IgD-negative memory B cell (primary cell): ENCODE measurements around the gene ARMC3. TPM values are rescaled to one million over a fixed set of nuclear protein-coding genes. Genes with fewer than 3 reads are reported as not detected.
"Not testable (repeated sequence)": the region's sequence is repeated elsewhere in the genome, so short reads cannot be mapped to it uniquely, and the experiment has no call there.

ENCODE experiments used
- H3K27ac Mint-ChIP-seq, 3 donors: one replicate each; pipeline ENCODE4 v1.8.0; 2020 to 2022; ENCODE audit warnings: mild to moderate bottlenecking in 3 of 3, mixed read lengths in 3 of 3, moderate library complexity in 1 of 3
- H3K27me3 Mint-ChIP-seq: one replicate; pipeline ENCODE4 v1.8.0; 2021; ENCODE audit warnings: mixed read lengths
- H3K36me3 Mint-ChIP-seq: one replicate; pipeline ENCODE4 v1.8.0; 2020; ENCODE audit warnings: mild to moderate bottlenecking, mixed read lengths
- H3K4me1 Mint-ChIP-seq, 3 donors: one replicate each; pipeline ENCODE4 v1.8.0; 2020 to 2022; ENCODE audit warnings: mixed read lengths in 3 of 3, mild to moderate bottlenecking in 1 of 3
- H3K4me3 Mint-ChIP-seq, 4 donors: one replicate each; pipeline ENCODE4 v1.8.0; 2020 to 2022; ENCODE audit warnings: mild to moderate bottlenecking in 4 of 4, mixed read lengths in 4 of 4, moderate library complexity in 3 of 4
- H3K9me3 Mint-ChIP-seq, 3 donors: one replicate each; pipeline ENCODE4 v1.8.0; 2020 to 2021; ENCODE audit warnings: mixed read lengths in 3 of 3, mild to moderate bottlenecking in 1 of 3
- polyA plus RNA-seq: library from polyadenylated mRNA; unstranded; fragments of 300-500 nt; fragmentation: Illumina TruSeq; gene quantifications from one replicate; pipeline ENCODE4 v1.2.3, GENCODE V29; 2021

The ARMC3 gene
- polyA plus RNA-seq, 1 donor from 2014 or later = 0.10 TPM

DNA sequence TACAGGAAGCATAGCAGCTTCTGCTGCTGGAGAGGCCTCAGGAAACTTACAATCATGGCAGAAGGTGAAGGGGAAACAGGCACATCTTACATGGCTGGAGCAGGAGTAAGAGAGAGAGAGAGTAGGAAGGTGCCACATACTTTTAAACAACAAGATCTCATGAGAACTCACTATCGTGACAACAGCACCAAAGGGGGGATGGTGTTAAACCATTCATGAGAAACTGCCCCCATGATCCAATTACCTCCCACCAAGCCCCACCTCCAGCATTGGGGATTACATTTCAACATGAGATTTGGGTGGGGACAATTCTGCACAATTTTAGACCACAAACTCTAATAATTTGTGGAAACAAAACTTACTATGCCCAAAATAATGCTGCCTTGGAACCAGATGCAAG is 16.8 kb upstream of the ARMC3 start:
- Mint-ChIP-seq H3K4me1 (no peaks in the 10 kb centered on the region), H3K4me3 (peak overlapping the region in 1 of 4 donors; percentile 38), H3K27me3 (peaks cover 1% of the 10 kb centered on the region), H3K36me3 (no peaks in the 10 kb centered on the region), H3K27ac (no peak overlapping the region), H3K9me3 (peaks cover 8 to 26% (median 15%) of the 10 kb centered on the region in 3 donors)

DNA sequence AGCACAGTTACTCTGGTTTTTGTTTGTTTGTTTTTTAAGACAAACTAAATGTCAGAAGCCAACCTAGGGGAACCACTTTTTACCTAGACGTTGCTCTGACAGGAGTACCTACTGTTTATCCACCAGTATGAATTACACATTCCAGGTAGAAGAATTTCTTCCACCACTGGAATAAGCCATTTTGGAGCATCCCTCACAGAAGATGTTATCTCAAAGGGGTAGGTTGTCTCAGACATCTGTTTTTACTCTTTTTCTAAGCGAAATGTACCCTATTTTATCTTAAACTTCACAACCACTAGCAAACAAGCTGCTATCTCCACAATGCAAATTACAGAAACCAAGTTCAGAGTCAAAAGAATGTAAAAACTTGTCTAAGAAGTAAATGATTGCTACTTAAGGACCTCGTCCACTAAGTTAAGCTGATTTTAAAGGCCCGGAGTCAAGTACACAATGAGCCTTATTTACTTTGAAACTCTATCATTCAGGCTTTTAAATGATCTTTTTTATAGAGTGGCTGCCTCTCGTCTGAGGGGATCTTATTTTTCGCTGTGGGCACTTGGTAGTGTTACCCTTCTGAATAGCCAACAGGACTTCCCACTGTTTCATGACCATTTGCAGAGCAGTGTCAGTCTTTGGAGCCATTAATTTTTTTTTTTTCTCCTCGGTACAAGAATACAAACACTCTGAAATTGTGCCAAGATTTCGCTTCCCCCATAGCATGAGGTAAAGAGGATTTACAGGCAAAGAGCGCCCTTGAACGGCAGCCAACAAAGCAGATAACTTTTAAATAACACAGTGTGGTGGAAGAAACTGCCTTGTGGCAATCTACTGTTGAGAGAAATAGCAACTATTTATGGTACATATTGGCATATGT is 15.7 kb upstream of the ARMC3 start:
- H3K9me3 Mint-ChIP-seq = peaks cover 8 to 26% (median 15%) of the 10 kb centered on the region in 3 donors
- no peaks in the 10 kb centered on the region for H3K4me1 Mint-ChIP-seq
- H3K27ac Mint-ChIP-seq = no peak overlapping the region
- no peak overlapping the region for H3K4me3 Mint-ChIP-seq
- H3K36me3 Mint-ChIP-seq = no peaks in the 10 kb centered on the region
- peaks cover 4% of the 10 kb centered on the region for H3K27me3 Mint-ChIP-seq

- Mint-ChIP-seq H3K27ac (no peak overlapping the region), H3K36me3 (no peaks in the 10 kb centered on the region), H3K4me3 (no peak overlapping the region), H3K9me3 (peaks cover 6 to 20% (median 12%) of the 10 kb centered on the region in 3 donors), H3K4me1 (no peaks in the 10 kb centered on the region), H3K27me3 (peaks cover 4% of the 10 kb centered on the region)
These were observed 15.0 kb upstream of the ARMC3 start for GRCh38 chr10:22912763-22913384.

DNA sequence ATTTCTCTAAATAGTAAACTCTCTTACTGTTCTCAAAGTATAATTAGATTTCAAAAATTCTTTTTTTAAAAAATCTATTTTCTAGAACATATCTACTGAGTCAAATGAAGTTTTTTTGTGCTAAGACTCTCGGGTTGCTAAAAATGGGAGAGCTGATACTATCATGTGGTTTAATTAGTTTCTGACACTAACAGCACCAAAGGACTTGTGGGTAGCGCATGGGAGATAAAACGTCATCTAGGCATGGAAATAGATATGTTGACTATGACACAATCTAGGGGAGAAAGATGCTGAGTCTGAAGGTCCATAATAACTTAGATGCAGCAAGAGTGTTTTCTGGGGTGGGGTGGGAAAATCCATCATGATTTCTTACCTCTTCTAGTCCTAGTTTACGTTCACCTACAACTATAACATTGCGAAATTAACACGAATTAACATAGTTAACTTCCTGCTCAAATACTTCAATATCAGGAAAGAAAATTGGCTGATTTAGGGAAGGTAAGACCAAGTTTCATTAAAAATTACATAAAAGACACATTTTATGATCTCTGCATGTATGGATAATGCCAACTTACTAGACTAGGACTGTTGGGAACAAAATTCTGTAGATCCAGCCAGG is 14.3 kb upstream of the ARMC3 start:
- Mint-ChIP-seq H3K4me1 (no peaks in the 10 kb centered on the region), H3K27me3 (peaks cover 4% of the 10 kb centered on the region), H3K9me3 (peaks cover 6 to 14% (median 12%) of the 10 kb centered on the region in 3 donors), H3K36me3 (no peaks in the 10 kb centered on the region), H3K4me3 (no peak overlapping the region), H3K27ac (no peak overlapping the region)

- no peak overlapping the region for H3K27ac Mint-ChIP-seq
- no peaks in the 10 kb centered on the region for H3K36me3 Mint-ChIP-seq
- H3K27me3 Mint-ChIP-seq = peaks cover 4% of the 10 kb centered on the region
- no peaks in the 10 kb centered on the region for H3K4me1 Mint-ChIP-seq
- H3K4me3 Mint-ChIP-seq = no peak overlapping the region
- peaks cover 2 to 6% (median 3%) of the 10 kb centered on the region in 3 donors for H3K9me3 Mint-ChIP-seq
These were observed 12.5 kb upstream of the ARMC3 start for GRCh38 chr10:22915314-22915713.

DNA sequence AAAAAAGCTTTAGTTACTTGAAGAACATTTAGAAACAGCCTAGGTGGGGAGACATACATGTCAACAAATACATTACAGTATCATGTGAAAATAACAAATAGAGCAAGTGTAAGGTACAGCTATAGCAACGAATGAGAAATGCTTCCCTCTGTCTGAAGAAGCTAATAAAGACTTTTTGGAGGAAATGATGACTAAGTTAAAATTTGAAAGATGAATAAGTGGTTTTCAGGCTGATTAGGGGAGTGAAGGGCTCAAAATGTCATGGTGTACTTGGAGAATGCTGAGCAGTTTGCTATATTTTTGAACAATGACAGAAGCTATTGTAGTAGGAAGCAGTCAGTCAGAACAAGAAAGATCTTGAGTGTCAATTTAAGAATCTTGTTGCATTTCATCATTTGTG is 2.8 kb upstream of the ARMC3 start:
- Mint-ChIP-seq H3K9me3 (peaks cover 0 to 9% (median 6%) of the 10 kb centered on the region in 3 donors), H3K27ac (no peak overlapping the region), H3K4me3 (no peak overlapping the region), H3K36me3 (no peaks in the 10 kb centered on the region), H3K27me3 (no peaks in the 10 kb centered on the region), H3K4me1 (no peaks in the 10 kb centered on the region)

- no peaks in the 10 kb centered on the region for H3K27me3 Mint-ChIP-seq
- peaks cover 8 to 11% (median 11%) of the 10 kb centered on the region in 3 donors for H3K4me1 Mint-ChIP-seq
- H3K9me3 Mint-ChIP-seq = peaks cover 0 to 6% (median under 1%) of the 10 kb centered on the region in 3 donors
- H3K4me3 Mint-ChIP-seq = no peak overlapping the region
- no peaks in the 10 kb centered on the region for H3K36me3 Mint-ChIP-seq
- no peak overlapping the region for H3K27ac Mint-ChIP-seq
These were observed 687 bp upstream of the ARMC3 start for GRCh38 chr10:22927166-22927565.

DNA sequence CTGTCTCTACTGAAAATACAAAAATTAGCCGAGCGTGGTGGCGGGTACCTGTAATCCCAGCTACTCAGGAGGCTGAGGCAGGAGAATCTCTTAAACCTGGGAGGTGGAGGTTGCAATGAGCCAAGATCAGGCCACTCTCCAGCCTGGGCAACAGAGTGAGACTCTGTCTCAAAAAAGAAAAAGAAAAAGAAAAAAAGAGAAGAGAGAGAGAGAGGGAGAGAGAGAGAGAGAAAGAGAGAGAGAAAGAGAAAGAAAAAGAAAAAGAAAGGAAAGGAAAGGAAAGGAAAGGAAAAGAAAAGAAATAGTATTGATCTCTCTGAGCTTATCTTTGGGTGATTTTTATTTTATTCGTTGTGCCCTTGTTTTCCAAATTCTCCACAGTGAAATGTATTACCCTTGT is 1.2 kb downstream of the ARMC3 start:
- not testable (repeated sequence) for H3K9me3 Mint-ChIP-seq, H3K27me3 Mint-ChIP-seq, H3K4me3 Mint-ChIP-seq, H3K36me3 Mint-ChIP-seq
- Mint-ChIP-seq H3K4me1 (peaks cover 16 to 20% (median 19%) of the 10 kb centered on the region in 3 donors), H3K27ac (peak overlapping the region in 1 of 3 donors; percentile 60)

- H3K27me3 Mint-ChIP-seq = no peaks in the 10 kb centered on the region
- H3K9me3 Mint-ChIP-seq = no peaks in the 10 kb centered on the region
- peaks cover 16 to 20% (median 19%) of the 10 kb centered on the region in 3 donors for H3K4me1 Mint-ChIP-seq
- H3K4me3 Mint-ChIP-seq = peak overlapping the region in 1 of 4 donors; percentile 85
- H3K36me3 Mint-ChIP-seq = no peaks in the 10 kb centered on the region
- H3K27ac Mint-ChIP-seq = no peak overlapping the region
These were observed 4.1 kb downstream of the ARMC3 start for GRCh38 chr10:22931948-22932347.

GRCh38 chr10:22932626-22933370 is 4.9 kb downstream of the ARMC3 start:
- Mint-ChIP-seq H3K27me3 (no peaks in the 10 kb centered on the region), H3K4me3 (peak overlapping the region in 2 of 4 donors; percentile 77 to 85), H3K36me3 (no peaks in the 10 kb centered on the region), H3K27ac (no peak overlapping the region), H3K9me3 (no peaks in the 10 kb centered on the region), H3K4me1 (peaks cover 16 to 20% (median 19%) of the 10 kb centered on the region in 3 donors)

DNA sequence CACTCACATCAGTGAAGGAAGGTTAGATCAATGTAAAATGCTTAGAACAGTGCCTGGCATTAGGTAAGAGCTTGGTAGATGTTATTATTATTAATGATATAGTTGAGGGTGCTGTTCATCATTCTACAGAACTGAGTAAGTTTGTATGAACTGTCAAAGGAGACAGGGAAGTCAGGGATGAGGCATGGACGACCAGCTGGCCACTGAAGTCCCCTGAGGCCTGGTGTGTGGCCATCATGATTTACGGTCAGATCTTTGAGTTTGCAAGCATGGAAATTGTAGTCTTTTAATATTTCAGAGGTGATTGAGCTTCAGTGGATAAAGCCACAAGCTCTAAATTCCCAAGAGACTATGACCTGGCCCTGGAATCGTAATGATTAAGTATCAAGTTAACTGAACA is 6.9 kb downstream of the ARMC3 start:
- H3K27ac Mint-ChIP-seq = no peak overlapping the region
- peaks cover 0 to 2% (median 0%) of the 10 kb centered on the region in 3 donors for H3K9me3 Mint-ChIP-seq
- peaks cover 16 to 20% (median 19%) of the 10 kb centered on the region in 3 donors for H3K4me1 Mint-ChIP-seq
- no peaks in the 10 kb centered on the region for H3K27me3 Mint-ChIP-seq
- peaks cover 2% of the 10 kb centered on the region for H3K36me3 Mint-ChIP-seq
- H3K4me3 Mint-ChIP-seq = no peak overlapping the region

DNA sequence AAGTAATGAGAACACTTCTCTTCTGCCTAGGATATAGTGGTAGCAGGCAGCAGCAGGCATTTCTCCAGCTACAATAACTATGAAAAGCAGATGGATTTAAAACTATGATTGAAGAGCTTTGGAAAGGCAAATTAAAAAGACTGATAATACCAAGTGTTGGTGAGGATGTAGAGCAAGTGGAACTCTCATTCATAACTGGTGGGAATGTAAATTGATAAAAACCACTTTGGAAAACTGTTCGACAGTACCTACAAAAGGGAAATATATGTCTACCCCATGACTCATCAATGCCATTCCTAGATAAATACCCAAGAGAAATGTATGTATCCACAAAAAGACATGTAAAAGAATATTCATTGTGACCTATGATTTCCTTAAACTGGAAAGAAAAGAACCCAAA is 14.6 kb downstream of the ARMC3 start:
- peaks cover 9 to 14% (median 13%) of the 10 kb centered on the region in 3 donors for H3K9me3 Mint-ChIP-seq
- H3K4me1 Mint-ChIP-seq = no peaks in the 10 kb centered on the region
- H3K36me3 Mint-ChIP-seq = peaks cover 2% of the 10 kb centered on the region
- H3K27me3 Mint-ChIP-seq = peaks cover 3% of the 10 kb centered on the region
- H3K4me3 Mint-ChIP-seq = no peak overlapping the region
- no peak overlapping the region for H3K27ac Mint-ChIP-seq

GRCh38 chr10:22945934-22946673 is 18.3 kb downstream of the ARMC3 start:
- Mint-ChIP-seq H3K27ac (no peak overlapping the region), H3K36me3 (no peaks in the 10 kb centered on the region), H3K4me1 (no peaks in the 10 kb centered on the region), H3K4me3 (no peak overlapping the region), H3K9me3 (peaks cover 7 to 25% (median 23%) of the 10 kb centered on the region in 3 donors), H3K27me3 (peaks cover 3% of the 10 kb centered on the region)

DNA sequence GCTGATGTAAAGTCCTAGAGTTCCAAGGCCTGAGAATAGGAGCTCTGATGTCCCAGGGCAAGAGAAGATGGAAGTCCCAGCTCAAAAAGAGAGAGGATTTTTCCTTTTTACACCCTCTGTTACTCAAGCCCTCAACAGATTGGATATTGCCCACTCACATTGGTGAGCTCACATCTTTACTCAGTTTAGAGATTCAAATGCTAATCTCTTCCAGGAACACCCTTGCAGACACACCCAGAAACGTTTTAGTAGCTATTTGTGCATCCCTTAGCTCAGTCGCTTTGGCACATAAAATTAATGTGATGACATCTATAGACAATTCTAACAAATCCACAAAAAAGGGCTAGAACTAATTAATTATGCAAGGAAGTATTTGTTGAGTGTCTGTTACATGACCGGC is 27.1 kb downstream of the ARMC3 start:
- H3K27me3 Mint-ChIP-seq = no peaks in the 10 kb centered on the region
- H3K27ac Mint-ChIP-seq = no peak overlapping the region
- H3K9me3 Mint-ChIP-seq = peaks cover 2 to 12% (median 4%) of the 10 kb centered on the region in 3 donors
- H3K4me1 Mint-ChIP-seq = no peaks in the 10 kb centered on the region
- H3K36me3 Mint-ChIP-seq = no peaks in the 10 kb centered on the region
- no peak overlapping the region for H3K4me3 Mint-ChIP-seq
